HepG2 (cell line): ENCODE results near the gene NOXRED1. TPM values are rescaled to one million over a fixed set of nuclear protein-coding genes. Genes with fewer than 3 reads are reported as not detected.

ENCODE experiments used
- ATF7-NPFF ChIP-seq: sonication (generic); formaldehyde crosslinking; IDR thresholded peaks from 2 replicates; pipeline ENCODE4 v1.8.1; 2023; ENCODE audit warnings: mild to moderate bottlenecking, low read depth, missing genetic modification reagents, moderate library complexity
- ATRX ChIP-seq: sonication (generic); formaldehyde crosslinking; IDR thresholded peaks from 2 replicates; pipeline ENCODE4 v1.4.0; 2020; ENCODE audit warnings: missing genetic modification reagents, borderline replicate concordance
- GTF3A ChIP-seq: sonication (generic); formaldehyde crosslinking; conservative IDR thresholded peaks from 2 replicates; pipeline ENCODE4 v1.4.0; 2020; ENCODE audit warnings: mild to moderate bottlenecking, missing genetic modification reagents
- HOXA3 ChIP-seq: sonication (generic); formaldehyde crosslinking; IDR thresholded peaks from 2 replicates; pipeline ENCODE4 v1.5.0; 2020; ENCODE audit warnings: missing genetic modification reagents
- KAT7 ChIP-seq: IDR thresholded peaks from 2 replicates; pipeline ENCODE4 v1.6.1; 2018; ENCODE audit warnings: borderline replicate concordance, missing compliant biosample characterization
- LCORL ChIP-seq, 2 experiments: fragments of 450-650 bp in 1 of 2; sonication (generic) in 1 of 2; formaldehyde crosslinking in 1 of 2; IDR thresholded peaks; 2 replicates each; pipeline versions ENCODE4 v1.5.0 to v1.6.1; 2017 to 2020; ENCODE audit warnings: antibody characterized with exemption in 1 of 2, missing genetic modification reagents in 1 of 2
- MIER2 ChIP-seq: IDR thresholded peaks from 2 replicates; pipeline ENCODE4 v1.6.1; 2016; ENCODE audit warnings: missing biosample characterization, missing genetic modification reagents
- NCOA1 ChIP-seq: sonication (generic); formaldehyde crosslinking; IDR thresholded peaks from 2 replicates; pipeline ENCODE4 v1.9.0; 2021; ENCODE audit warnings: missing genetic modification reagents
- SMAD3 ChIP-seq: sonication (generic); formaldehyde crosslinking; IDR thresholded peaks from 2 replicates; pipeline ENCODE4 v1.4.0; 2020; ENCODE audit warnings: missing genetic modification reagents
- SP1 ChIP-seq, 2 experiments: fragments of 450-650 bp in 1 of 2; sonication (generic) in 1 of 2; formaldehyde crosslinking in 1 of 2; IDR thresholded peaks; 2 replicates each; pipeline versions ENCODE4 v1.4.0 to v1.6.1; 2016 to 2020; ENCODE audit warnings: missing genetic modification reagents in 1 of 2
- SSRP1 ChIP-seq: IDR thresholded peaks from 2 replicates; pipeline ENCODE4 v1.6.1; 2016; ENCODE audit warnings: control low read depth
- TBP ChIP-seq: sonication (generic); formaldehyde crosslinking; IDR thresholded peaks from 2 replicates; pipeline ENCODE4 v1.5.0; 2020; ENCODE audit warnings: missing genetic modification reagents
- TSC22D2 ChIP-seq: sonication (generic); formaldehyde crosslinking; IDR thresholded peaks from 2 replicates; pipeline ENCODE4 v1.5.1; 2020; ENCODE audit warnings: missing genetic modification reagents, mild to moderate bottlenecking, borderline replicate concordance
- ZNF138 ChIP-seq: sonication (generic); formaldehyde crosslinking; IDR thresholded peaks from 2 replicates; pipeline ENCODE4 v1.5.0; 2020; ENCODE audit warnings: mild to moderate bottlenecking, low read depth, missing genetic modification reagents
- ZNF510 ChIP-seq: sonication (generic); formaldehyde crosslinking; IDR thresholded peaks from 2 replicates; pipeline ENCODE4 v1.4.0; 2020; ENCODE audit warnings: low read depth, mild to moderate bottlenecking, missing genetic modification reagents
- ZNF614 ChIP-seq: IDR thresholded peaks from 2 replicates; pipeline ENCODE4 v1.6.1; 2018; ENCODE audit warnings: missing biosample characterization, missing genetic modification reagents, inconsistent platforms, borderline replicate concordance
- polyA plus RNA-seq, 8 experiments: library from polyadenylated mRNA; depleted of rRNA in 3 of 8; stranded (reverse) in 7 of 8; unstranded in 1 of 8; fragments of >200 nt; fragmentation: Illumina TruSeq in 4 of 8; extraction: Trizol in 4 of 8; gene quantifications; 2 replicates each; pipeline versions ENCODE4 v1.2.1 to v1.2.3, GENCODE V29; 2011 to 2016; ENCODE audit warnings: low read depth in 4 of 8, missing spikeins in 1 of 8, mixed read lengths in 1 of 8; ENCODE audit not compliant: insufficient read depth in 1 of 8
- total RNA-seq, 5 experiments: library from RNA; depleted of rRNA; stranded (reverse); fragments of >200 nt; fragmentation: Illumina TruSeq; extraction: Trizol; gene quantifications; 2 replicates each; pipeline ENCODE4 v1.2.3, GENCODE V29; 2016; ENCODE audit warnings: low read depth in 1 of 5
- TF ChIP-seq, protein P1 (sequence below): sonication (generic); formaldehyde crosslinking; IDR thresholded peaks from 2 replicates; pipeline ENCODE4 v1.4.0; 2020; ENCODE audit warnings: missing genetic modification reagents, borderline replicate concordance
- TF ChIP-seq, protein P2 (sequence below): sonication (generic); formaldehyde crosslinking; IDR thresholded peaks from 2 replicates; pipeline ENCODE4 v1.4.0; 2020; ENCODE audit warnings: missing genetic modification reagents
- TF ChIP-seq, protein P3 (sequence below): sonication (generic); formaldehyde crosslinking; IDR thresholded peaks from 2 replicates; pipeline ENCODE4 v1.8.1; 2023; ENCODE audit warnings: mild to moderate bottlenecking, missing genetic modification reagents
- TF ChIP-seq, protein P4 (sequence below): sonication (generic); formaldehyde crosslinking; IDR thresholded peaks from 2 replicates; pipeline ENCODE4 v1.4.0; 2020; ENCODE audit warnings: missing genetic modification reagents
- TF ChIP-seq, protein P5 (sequence below): sonication (generic); formaldehyde crosslinking; IDR thresholded peaks from 2 replicates; pipeline ENCODE4 v1.8.1; 2023; ENCODE audit warnings: missing genetic modification reagents, mild to moderate bottlenecking, borderline replicate concordance

The NOXRED1 gene
- total and polyA plus RNA-seq, 2 of the 13 experiments (the other 11 are each of a cell fraction or from before 2014, with no cell fraction given): 0.24 to 0.41 TPM

DNA sequence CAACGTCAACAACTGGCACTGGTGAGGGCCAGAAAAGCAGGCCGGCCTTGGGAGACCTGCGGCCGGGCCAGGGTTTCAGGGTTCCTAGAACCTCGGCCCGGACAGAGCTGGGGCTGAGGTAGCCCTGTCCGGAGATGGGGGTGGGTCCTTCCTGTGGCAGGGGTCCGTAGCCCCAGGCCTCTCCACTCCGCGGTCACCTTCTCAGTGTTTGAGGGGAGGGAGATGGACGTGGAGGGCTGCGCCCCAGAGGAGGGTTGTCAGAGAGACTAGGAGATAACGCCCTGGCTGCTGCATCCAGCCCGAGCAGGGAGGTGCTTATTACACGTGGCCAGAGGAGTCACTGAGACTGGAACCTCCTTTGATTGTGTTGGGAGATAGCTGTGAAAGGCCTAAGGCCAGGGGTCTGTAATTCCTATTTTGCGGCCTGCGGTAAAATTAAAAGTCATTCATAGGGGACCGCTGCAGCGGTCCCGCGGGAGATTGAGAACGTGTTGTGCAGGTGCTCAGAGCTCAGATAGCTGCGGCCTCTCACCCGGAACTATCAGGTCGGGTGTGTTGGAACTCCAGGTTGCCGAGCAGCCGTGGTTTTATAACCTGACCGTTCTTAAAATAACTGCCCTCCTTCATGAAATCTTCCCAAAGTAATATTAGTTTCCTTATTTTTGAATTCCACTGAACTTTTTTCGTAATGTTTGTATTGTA lies 35.1 kb upstream of the NOXRED1 start (continued):
- TF ChIP-seq NCOA1 (0 out of 2 replicates have a peak, but pooled peaks have one; percentile 18), ZNF614 (CRISPR knock-in tag) (0 out of 2 replicates have a peak, but pooled peaks have one; percentile 15), GTF3A (CRISPR knock-in tag) (no peak), MIER2 (CRISPR knock-in tag) (0 out of 2 replicates have a peak, but pooled peaks have one; percentile 10), SP1 (IDR thresholded peaks at IDR 0.05) (no peak), SP1 (CRISPR knock-in tag; IDR thresholded peaks at IDR 0.05) (no peak), ATF7-NPFF (CRISPR knock-in tag) (no peak), SMAD3 (CRISPR knock-in tag) (no peak), TSC22D2 (CRISPR knock-in tag) (no peak), LCORL (IDR thresholded peaks at IDR 0.05) (no peak), LCORL (CRISPR knock-in tag; IDR thresholded peaks at IDR 0.05) (no peak), KAT7 (CRISPR knock-in tag) (peak; percentile 72; the same call in 1 of the 2 replicates), ATRX (no peak), SSRP1 (CRISPR knock-in tag) (no peak), TBP (CRISPR knock-in tag) (no peak), HOXA3 (no peak), ZNF138 (CRISPR knock-in tag) (0 out of 2 replicates have a peak, but pooled peaks have one; percentile 15), ZNF510 (no peak)
- TF ChIP-seq, protein P1, sequence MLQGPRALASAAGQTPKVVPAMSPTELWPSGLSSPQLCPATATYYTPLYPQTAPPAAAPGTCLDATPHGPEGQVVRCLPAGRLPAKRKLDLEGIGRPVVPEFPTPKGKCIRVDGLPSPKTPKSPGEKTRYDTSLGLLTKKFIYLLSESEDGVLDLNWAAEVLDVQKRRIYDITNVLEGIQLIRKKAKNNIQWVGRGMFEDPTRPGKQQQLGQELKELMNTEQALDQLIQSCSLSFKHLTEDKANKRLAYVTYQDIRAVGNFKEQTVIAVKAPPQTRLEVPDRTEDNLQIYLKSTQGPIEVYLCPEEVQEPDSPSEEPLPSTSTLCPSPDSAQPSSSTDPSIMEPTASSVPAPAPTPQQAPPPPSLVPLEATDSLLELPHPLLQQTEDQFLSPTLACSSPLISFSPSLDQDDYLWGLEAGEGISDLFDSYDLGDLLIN (CRISPR knock-in tag): no peak
- TF ChIP-seq, protein P2, sequence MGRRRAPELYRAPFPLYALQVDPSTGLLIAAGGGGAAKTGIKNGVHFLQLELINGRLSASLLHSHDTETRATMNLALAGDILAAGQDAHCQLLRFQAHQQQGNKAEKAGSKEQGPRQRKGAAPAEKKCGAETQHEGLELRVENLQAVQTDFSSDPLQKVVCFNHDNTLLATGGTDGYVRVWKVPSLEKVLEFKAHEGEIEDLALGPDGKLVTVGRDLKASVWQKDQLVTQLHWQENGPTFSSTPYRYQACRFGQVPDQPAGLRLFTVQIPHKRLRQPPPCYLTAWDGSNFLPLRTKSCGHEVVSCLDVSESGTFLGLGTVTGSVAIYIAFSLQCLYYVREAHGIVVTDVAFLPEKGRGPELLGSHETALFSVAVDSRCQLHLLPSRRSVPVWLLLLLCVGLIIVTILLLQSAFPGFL (CRISPR knock-in tag): no peak
- TF ChIP-seq, protein P3, sequence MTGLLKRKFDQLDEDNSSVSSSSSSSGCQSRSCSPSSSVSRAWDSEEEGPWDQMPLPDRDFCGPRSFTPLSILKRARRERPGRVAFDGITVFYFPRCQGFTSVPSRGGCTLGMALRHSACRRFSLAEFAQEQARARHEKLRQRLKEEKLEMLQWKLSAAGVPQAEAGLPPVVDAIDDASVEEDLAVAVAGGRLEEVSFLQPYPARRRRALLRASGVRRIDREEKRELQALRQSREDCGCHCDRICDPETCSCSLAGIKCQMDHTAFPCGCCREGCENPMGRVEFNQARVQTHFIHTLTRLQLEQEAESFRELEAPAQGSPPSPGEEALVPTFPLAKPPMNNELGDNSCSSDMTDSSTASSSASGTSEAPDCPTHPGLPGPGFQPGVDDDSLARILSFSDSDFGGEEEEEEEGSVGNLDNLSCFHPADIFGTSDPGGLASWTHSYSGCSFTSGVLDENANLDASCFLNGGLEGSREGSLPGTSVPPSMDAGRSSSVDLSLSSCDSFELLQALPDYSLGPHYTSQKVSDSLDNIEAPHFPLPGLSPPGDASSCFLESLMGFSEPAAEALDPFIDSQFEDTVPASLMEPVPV: no peak
- TF ChIP-seq, protein P4, sequence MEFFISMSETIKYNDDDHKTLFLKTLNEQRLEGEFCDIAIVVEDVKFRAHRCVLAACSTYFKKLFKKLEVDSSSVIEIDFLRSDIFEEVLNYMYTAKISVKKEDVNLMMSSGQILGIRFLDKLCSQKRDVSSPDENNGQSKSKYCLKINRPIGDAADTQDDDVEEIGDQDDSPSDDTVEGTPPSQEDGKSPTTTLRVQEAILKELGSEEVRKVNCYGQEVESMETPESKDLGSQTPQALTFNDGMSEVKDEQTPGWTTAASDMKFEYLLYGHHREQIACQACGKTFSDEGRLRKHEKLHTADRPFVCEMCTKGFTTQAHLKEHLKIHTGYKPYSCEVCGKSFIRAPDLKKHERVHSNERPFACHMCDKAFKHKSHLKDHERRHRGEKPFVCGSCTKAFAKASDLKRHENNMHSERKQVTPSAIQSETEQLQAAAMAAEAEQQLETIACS (CRISPR knock-in tag): no peak
- TF ChIP-seq, protein P5, sequence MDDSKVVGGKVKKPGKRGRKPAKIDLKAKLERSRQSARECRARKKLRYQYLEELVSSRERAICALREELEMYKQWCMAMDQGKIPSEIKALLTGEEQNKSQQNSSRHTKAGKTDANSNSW (CRISPR knock-in tag): no peak
